Tibial nerve (tissue), 4 donors: ENCODE measurements around the gene ABR. TPM values are rescaled to one million over a fixed set of nuclear protein-coding genes. Genes with fewer than 3 reads are reported as not detected.
A peak's percentile ranks its signal among the peaks of the same experiment; 100 is the strongest.

Source experiments
- DNase-seq, 2 donors: peaks; one replicate each; pipeline ENCODE4 v3.0.0-alpha.2; 2019; ENCODE audit warnings: low spot score in 2 of 2
- H3K27ac ChIP-seq, 4 donors: fragments of 200-600 bp; sonication (generic) in 3 of 4; one replicate each; pipeline ENCODE4 v1.5.1; 2017 to 2019; ENCODE audit warnings: mild to moderate bottlenecking in 1 of 4
- H3K27me3 ChIP-seq, 2 donors: fragments of 200-600 bp; sonication (generic) in 1 of 2; one replicate each; pipeline versions ENCODE4 v1.5.1 to v1.6.0; 2017 to 2019
- H3K36me3 ChIP-seq, 3 donors: fragments of 200-600 bp; sonication (generic); one replicate each; pipeline ENCODE4 v1.5.1; 2018 to 2019
- H3K4me1 ChIP-seq, 4 donors: fragments of 200-600 bp; sonication (generic) in 3 of 4; one replicate each; pipeline ENCODE4 v1.5.1; 2017 to 2019
- H3K4me3 ChIP-seq, 4 donors: fragments of 200-600 bp; sonication (generic) in 3 of 4; one replicate each; pipeline ENCODE4 v1.5.1; 2017 to 2019; ENCODE audit warnings: mild to moderate bottlenecking in 1 of 4, moderate library complexity in 1 of 4
- H3K9me3 ChIP-seq, 4 donors: fragments of 200-600 bp; sonication (generic) in 3 of 4; one replicate each; pipeline ENCODE4 v1.5.1; 2017 to 2019
- EP300 ChIP-seq, 2 donors: sonication (generic); formaldehyde crosslinking; IDR thresholded peaks; one replicate each; pipeline ENCODE4 v1.6.1; 2017; ENCODE audit warnings: antibody characterized with exemption in 2 of 2, mild to moderate bottlenecking in 1 of 2
- POLR2A ChIP-seq, 2 donors: fragments of 450-650 bp; IDR thresholded peaks; one replicate each; pipeline ENCODE4 v1.6.1; 2017; ENCODE audit warnings: antibody characterized with exemption in 2 of 2, mild to moderate bottlenecking in 2 of 2, moderate library complexity in 2 of 2
- WGBS, 2 donors: methylation state at CpG; one replicate each; pipeline ENCODE4 v1.1.5; 2018; 5-methylcytosine and 5-hydroxymethylcytosine counted together
- total RNA-seq, 4 donors: library from RNA; depleted of rRNA; stranded (reverse); fragments of >200 nt; gene quantifications; one replicate each; pipeline ENCODE4 v1.1.0, GENCODE V29; 2016
- TF ChIP-seq, protein P1 (sequence below), 5 experiments: fragments of 200-600 bp in 3 of 5; fragments of 450-650 bp in 2 of 5; sonication (generic) in 3 of 5; IDR thresholded peaks; one replicate each; pipeline ENCODE4 v1.5.1; 2016 to 2019; ENCODE audit warnings: antibody characterized with exemption in 5 of 5, mild to moderate bottlenecking in 3 of 5, moderate library complexity in 2 of 5

ABR gene
- total RNA-seq, 4 donors from 2014 or later = 88.8 to 193 (median 133) TPM

DNA sequence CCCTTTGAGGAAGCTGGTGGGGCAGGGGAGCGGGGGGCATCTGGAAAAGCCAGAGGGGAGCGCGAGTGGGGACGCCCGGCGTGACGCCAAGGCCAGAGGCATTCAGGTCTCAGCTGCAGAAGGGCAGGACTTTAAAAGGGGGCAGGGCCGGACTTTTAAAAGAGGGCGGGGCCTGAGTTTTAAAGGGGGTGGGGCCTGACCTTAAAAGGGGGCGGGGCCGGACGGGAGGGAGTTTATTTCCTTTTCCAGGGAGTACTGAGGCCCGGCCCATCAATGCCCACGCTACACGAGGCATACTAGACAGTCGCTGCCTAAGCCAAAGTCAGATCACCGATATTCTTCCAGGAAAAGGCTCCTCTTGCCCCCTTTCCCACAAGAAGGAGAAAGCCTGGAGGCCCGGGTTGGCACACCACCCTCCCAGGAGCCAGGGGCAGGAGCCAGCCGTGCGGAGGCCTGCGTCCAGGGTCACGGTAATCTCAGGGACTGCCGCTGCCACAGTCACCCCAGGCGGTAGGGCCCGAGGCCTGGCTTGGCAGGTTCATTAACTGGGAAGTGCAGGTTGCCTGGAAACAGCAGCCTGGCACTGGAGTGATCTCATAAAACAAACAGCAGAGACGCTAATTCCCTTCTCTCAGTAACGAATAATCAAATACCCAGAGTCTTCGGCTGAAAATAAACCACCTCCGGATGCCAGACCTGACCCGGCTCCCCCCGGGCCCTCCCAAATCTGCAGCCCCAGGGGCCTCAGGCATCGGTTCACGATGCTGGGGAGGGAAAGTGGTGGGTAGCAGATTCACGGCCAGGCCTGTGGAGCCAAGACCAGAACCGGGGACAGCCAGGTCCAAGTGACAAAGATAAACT, 92.2 kb downstream of the ABR start:
- TF ChIP-seq POLR2A (IDR thresholded peaks at IDR 0.05) (no peak), EP300 (IDR thresholded peaks at IDR 0.05) (no peak)
- TF ChIP-seq, protein P1, sequence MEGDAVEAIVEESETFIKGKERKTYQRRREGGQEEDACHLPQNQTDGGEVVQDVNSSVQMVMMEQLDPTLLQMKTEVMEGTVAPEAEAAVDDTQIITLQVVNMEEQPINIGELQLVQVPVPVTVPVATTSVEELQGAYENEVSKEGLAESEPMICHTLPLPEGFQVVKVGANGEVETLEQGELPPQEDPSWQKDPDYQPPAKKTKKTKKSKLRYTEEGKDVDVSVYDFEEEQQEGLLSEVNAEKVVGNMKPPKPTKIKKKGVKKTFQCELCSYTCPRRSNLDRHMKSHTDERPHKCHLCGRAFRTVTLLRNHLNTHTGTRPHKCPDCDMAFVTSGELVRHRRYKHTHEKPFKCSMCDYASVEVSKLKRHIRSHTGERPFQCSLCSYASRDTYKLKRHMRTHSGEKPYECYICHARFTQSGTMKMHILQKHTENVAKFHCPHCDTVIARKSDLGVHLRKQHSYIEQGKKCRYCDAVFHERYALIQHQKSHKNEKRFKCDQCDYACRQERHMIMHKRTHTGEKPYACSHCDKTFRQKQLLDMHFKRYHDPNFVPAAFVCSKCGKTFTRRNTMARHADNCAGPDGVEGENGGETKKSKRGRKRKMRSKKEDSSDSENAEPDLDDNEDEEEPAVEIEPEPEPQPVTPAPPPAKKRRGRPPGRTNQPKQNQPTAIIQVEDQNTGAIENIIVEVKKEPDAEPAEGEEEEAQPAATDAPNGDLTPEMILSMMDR (IDR thresholded peaks at IDR 0.05) = no peak
- H3K4me1 ChIP-seq = peaks cover 0 to 14% (median 8%) of the 10 kb centered on the region in 4 donors
- H3K9me3 ChIP-seq = no peaks in the 10 kb centered on the region
- peaks cover 0 to 54% (median 0%) of the 10 kb centered on the region in 3 donors for H3K36me3 ChIP-seq
- WGBS, 2 donors = 28 to 40% methylated on average over 33 to 34 of the region's 35 CpGs
- no peaks in the 10 kb centered on the region for H3K27me3 ChIP-seq
- H3K4me3 ChIP-seq = peak overlapping the region in 1 of 4 donors; percentile 35
- peak overlapping the region in 3 of 4 donors; percentile 52 to 77 (median 67) for H3K27ac ChIP-seq
- peak; percentile 49 to 54 for DNase-seq

DNA sequence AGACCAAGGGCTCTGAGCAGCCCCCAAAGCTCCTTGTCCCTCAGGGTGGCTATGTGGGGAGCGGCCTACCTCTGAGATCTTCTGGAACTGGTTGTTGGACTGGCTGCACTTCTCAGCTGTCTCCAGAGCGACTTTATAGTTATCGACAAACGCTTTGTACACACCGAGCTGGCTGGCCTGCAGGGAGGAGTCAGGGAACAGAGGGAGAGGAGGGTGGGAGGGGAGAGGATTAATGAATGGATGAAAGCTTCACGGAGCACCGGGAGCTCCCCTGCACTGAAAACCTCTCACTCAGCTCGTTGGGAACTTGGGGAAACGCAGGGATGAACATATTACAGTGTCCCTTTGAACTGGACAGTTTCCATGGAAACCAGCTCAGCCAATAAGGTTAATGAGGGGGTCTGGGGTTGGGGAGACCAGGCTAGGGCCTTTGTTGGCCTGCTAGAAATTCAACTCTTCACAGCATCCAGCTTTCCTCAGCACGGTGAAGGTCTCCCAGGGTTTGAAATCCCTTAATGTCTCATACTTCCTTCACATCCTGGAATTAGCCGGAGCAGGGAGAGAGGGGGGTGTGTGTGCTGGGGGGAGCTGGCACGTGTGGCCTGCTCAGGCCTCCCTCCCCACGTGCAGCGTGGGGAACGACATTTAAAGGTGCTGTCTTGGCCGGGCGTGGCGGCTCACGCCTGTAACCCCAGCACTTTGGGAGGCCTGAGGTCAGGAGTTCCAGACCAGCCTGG, 96.2 kb downstream of the ABR start:
- 61 to 62% methylated on average over 19 of the region's 19 CpGs for WGBS, 2 donors
- Histone ChIP-seq H3K4me3 (no peak overlapping the region), H3K4me1 (peaks cover 0 to 18% (median 8%) of the 10 kb centered on the region in 4 donors), H3K27ac (no peak overlapping the region), H3K27me3 (no peaks in the 10 kb centered on the region), H3K9me3 (no peaks in the 10 kb centered on the region), H3K36me3 (peaks cover 0 to 53% (median 0%) of the 10 kb centered on the region in 3 donors)
- DNase-seq = no peak
- TF ChIP-seq POLR2A (IDR thresholded peaks at IDR 0.05) (no peak), EP300 (IDR thresholded peaks at IDR 0.05) (no peak)
- TF ChIP-seq, protein P1 (IDR thresholded peaks at IDR 0.05) = no peak

DNA sequence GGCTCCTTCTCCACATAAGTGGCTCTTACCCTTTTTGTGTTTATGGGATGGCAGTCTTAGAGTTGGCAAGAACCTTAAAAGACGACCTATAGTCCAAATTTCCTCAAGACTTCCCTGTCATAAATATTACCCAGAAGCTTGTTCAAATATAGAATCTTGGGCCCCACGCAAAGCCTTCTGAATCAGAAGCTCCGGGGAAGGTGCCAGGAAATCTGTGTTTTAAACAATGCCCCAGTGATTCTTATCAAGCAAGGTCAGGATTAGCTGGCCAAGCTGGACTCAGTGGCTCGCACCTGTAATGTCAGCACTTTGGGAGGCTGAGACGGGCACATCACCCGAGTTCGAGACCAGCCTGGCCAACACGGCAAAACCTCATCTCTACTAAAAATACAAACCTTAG, 97.2 kb downstream of the ABR start:
- peaks cover 0 to 63% (median 0%) of the 10 kb centered on the region in 3 donors for H3K36me3 ChIP-seq
- H3K4me1 ChIP-seq = peaks cover 0 to 12% (median 5%) of the 10 kb centered on the region in 4 donors
- H3K27ac ChIP-seq = no peak overlapping the region

DNA sequence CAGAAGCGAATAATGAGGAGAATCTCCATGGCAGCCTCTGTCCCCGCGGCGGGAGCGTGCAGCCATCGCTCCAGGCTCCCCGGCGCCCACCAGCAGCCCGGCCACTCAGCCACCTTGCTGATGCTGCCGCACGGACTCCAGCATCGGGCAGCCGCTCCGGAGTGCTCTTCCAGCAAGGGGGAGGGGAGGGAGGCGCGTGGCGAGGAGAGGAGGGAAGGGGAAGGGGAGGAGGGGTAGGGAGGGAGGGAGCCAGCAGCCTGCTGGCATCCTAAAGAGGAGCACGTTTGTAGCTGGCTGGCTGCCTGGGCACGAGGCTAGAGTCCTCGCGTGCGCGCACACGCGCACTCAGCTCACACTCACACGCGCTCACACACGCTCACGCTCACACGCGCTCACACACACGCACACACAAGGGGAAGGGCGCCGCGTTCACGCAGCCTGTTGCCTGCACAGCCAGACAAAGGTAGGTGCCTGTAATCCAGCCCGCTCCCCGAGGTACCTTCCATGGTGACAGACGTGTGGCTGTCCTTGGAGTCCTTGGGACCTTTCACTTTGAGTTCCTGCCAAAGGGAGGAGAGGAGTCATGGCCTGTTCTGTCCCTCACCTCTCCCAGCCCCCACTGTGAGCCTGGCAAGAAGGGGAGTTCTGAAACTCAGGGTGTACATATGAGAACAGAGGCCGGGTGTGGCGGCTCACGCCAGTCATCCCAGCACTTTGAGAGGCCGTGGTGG, 100.8 kb downstream of the ABR start:
- no peaks in the 10 kb centered on the region for H3K27me3 ChIP-seq
- no peak overlapping the region for H3K27ac ChIP-seq
- WGBS, 2 donors = 77 to 79% methylated on average over 37 to 43 of the region's 43 CpGs
- H3K9me3 ChIP-seq = no peaks in the 10 kb centered on the region
- peaks cover 0 to 72% (median 0%) of the 10 kb centered on the region in 3 donors for H3K36me3 ChIP-seq
- TF ChIP-seq POLR2A (IDR thresholded peaks at IDR 0.05) = no peak
- TF ChIP-seq, protein P1 (IDR thresholded peaks at IDR 0.05) = no peak
- no peak for TF ChIP-seq EP300 (IDR thresholded peaks at IDR 0.05)
- DNase-seq = no peak
- H3K4me3 ChIP-seq = no peak overlapping the region
- peaks cover 0 to 4% (median 0%) of the 10 kb centered on the region in 4 donors for H3K4me1 ChIP-seq

More for the DNA sequence above, 97.2 kb downstream of the ABR start:
- no peaks in the 10 kb centered on the region for H3K27me3 ChIP-seq
- TF ChIP-seq EP300 (IDR thresholded peaks at IDR 0.05) = no peak
- no peak for TF ChIP-seq POLR2A (IDR thresholded peaks at IDR 0.05)
- TF ChIP-seq, protein P1 (IDR thresholded peaks at IDR 0.05) = no peak
- no peak overlapping the region for H3K4me3 ChIP-seq
- WGBS, 2 donors = 87 to 90% methylated on average over 8 of the region's 8 CpGs
- H3K9me3 ChIP-seq = no peaks in the 10 kb centered on the region
- DNase-seq = no peak
